Measurements from ENCODE around the gene IVD.

IVD gene

DNA sequence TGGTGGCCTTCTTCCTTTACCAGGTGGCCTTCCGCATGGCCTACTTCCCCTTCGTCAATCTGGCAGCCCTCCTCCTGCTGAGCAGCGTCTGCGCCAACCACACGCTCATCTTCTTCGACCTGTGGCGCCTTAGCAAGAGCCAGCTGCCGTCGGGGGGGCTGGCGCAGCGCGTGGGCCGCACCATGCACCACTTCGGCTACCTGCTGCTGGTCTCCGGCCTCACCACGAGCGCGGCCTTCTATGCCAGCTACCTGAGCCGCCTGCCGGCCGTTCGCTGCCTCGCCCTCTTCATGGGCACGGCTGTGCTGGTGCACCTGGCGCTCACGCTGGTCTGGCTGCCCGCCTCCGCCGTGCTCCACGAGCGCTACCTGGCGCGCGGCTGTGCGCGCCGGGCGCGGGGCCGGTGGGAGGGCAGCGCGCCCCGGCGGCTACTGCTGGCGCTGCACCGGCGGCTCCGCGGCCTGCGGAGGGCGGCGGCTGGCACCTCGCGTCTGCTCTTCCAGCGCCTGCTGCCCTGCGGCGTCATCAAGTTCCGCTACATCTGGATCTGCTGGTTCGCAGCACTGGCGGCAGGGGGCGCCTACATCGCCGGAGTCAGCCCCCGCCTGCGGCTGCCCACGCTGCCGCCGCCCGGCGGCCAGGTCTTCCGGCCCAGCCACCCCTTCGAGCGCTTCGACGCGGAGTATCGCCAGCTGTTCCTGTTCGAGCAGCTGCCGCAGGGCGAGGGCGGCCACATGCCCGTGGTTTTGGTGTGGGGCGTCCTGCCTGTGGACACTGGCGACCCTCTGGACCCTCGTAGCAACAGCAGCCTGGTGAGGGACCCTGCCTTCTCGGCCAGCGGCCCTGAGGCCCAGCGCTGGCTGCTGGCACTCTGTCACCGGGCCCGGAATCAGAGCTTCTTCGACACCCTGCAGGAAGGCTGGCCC, 37.6 kb upstream of the IVD start:
- Mint-ChIP-seq H3K4me3 (peak overlapping the region; percentile 86), H3K9me3 (no peaks in the 10 kb centered on the region), H3K27ac (peak overlapping the region; percentile 94), H3K36me3 (no peaks in the 10 kb centered on the region), H3K4me1 (peaks cover 45% of the 10 kb centered on the region)
- ATAC-seq = peak; percentile 93
- DNase-seq (ENCODE audit: low spot score in 2 of 2) = peak; percentile 84 to 91

DNA sequence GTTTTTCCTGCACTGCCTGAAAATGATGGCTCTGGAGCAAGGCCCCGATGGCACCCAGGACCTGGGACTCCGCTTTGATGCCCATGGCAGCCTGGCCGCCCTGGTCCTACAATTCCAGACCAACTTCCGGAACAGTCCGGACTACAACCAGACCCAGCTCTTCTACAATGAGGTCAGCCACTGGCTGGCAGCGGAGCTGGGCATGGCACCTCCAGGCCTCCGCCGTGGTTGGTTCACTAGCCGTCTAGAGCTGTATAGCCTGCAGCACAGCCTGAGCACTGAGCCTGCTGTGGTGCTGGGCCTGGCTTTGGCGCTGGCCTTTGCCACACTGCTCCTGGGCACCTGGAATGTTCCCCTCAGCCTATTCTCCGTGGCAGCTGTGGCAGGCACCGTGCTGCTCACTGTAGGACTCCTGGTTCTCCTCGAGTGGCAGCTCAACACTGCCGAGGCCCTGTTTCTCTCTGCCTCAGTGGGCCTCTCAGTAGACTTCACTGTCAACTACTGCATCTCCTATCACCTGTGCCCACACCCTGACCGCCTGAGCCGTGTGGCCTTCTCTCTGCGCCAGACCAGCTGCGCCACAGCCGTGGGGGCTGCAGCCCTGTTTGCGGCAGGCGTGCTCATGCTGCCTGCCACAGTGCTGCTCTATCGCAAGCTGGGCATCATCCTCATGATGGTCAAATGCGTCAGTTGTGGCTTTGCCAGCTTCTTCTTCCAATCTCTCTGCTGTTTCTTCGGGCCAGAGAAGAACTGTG, 36.7 kb upstream of the IVD start:
- Mint-ChIP-seq H3K4me1 (peaks cover 41% of the 10 kb centered on the region), H3K27ac (no peak overlapping the region), H3K36me3 (no peaks in the 10 kb centered on the region), H3K4me3 (peak overlapping the region; percentile 86), H3K9me3 (no peaks in the 10 kb centered on the region)
- DNase-seq (ENCODE audit: low spot score in 2 of 2) (no peak), ATAC-seq (no peak)

DNA sequence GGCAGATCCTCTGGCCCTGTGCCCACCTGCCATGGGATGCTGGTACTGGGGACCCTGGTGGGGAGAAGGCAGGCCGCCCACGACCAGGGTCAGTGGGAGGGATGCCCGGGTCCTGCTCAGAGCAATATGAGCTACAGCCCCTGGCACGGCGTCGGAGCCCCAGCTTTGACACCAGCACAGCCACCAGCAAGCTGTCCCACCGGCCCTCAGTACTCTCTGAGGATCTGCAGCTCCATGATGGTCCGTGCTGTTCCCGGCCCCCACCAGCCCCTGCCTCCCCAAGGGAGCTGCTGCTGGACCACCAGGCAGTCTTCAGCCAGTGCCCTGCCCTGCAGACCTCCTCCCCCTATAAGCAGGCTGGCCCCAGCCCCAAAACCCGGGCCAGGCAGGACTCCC, 36.1 kb upstream of the IVD start:
- ATAC-seq (no peak), DNase-seq (ENCODE audit: low spot score in 2 of 2) (no peak)
- no peak overlapping the region for H3K27ac Mint-ChIP-seq
- H3K9me3 Mint-ChIP-seq = no peaks in the 10 kb centered on the region
- H3K4me1 Mint-ChIP-seq = peaks cover 35% of the 10 kb centered on the region
- H3K4me3 Mint-ChIP-seq = peak overlapping the region; percentile 86
- H3K36me3 Mint-ChIP-seq = no peaks in the 10 kb centered on the region

DNA sequence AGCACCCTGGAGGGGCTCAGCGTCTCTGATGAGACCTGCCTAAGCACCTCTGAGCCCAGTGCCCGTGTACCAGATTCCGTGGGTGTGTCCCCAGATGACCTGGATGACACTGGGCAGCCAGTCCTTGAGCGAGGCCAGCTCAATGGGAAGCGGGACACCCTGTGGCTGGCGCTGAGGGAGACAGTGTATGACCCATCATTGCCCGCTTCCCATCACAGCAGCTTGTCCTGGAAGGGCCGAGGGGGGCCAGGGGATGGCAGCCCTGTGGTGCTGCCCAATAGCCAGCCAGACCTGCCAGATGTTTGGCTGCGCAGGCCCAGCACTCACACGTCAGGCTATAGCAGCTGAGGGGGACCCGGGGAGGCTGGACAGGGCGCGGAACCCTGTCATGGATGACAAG, 35.6 kb upstream of the IVD start:
- Mint-ChIP-seq H3K4me1 (peaks cover 35% of the 10 kb centered on the region), H3K27ac (no peak overlapping the region), H3K4me3 (no peak overlapping the region), H3K36me3 (no peaks in the 10 kb centered on the region), H3K9me3 (no peaks in the 10 kb centered on the region)
- DNase-seq (ENCODE audit: low spot score in 2 of 2) = no peak
- ATAC-seq = no peak

DNA sequence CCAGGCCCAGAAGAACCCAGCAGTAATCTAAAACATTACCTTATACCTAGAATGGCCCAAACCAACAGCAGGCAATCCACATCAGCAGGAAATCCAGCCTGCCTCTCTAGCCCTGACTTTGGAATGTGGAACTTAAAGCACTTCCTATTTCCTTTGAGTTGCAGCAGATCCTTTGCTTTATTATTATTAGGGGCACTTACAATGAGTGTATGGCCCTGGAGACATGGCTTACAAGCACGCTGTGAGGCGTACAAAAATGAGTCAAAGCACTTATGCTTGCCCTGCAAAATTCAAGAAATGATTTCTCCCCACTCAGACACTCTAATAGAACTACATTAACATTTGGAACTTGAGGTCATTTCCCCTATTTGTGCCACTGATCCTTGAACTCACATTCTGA, 32.6 kb upstream of the IVD start:
- ATAC-seq (no peak), DNase-seq (ENCODE audit: low spot score in 2 of 2) (no peak)
- Mint-ChIP-seq H3K9me3 (no peaks in the 10 kb centered on the region), H3K4me3 (no peak overlapping the region), H3K27ac (no peak overlapping the region), H3K36me3 (no peaks in the 10 kb centered on the region), H3K4me1 (peaks cover 7% of the 10 kb centered on the region)

DNA sequence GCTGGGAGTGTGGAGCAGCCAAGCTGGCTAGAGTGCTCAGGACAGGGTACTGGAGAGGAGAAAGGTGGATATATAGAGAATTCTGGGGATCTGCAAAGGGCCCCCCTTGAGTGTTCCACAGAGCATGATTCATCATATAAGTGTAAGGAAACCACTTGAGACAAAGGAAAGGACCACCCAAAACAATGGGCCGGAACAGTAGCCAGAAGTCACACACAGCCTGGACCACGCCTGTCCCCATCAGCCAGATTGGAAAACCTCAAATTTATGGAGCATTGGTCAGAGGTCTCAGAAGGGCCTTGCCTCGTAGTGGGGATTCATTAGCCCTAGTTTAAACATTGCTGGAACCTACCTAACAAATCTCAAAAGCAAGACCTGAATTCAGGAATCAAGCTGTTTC, 28.0 kb upstream of the IVD start:
- H3K9me3 Mint-ChIP-seq = no peaks in the 10 kb centered on the region
- no peak for ATAC-seq
- no peaks in the 10 kb centered on the region for H3K36me3 Mint-ChIP-seq
- peaks cover 3% of the 10 kb centered on the region for H3K4me1 Mint-ChIP-seq
- no peak for DNase-seq (ENCODE audit: low spot score in 2 of 2)
- H3K27ac Mint-ChIP-seq = no peak overlapping the region
- no peak overlapping the region for H3K4me3 Mint-ChIP-seq

- Mint-ChIP-seq H3K4me3 (no peak overlapping the region), H3K4me1 (peaks cover 13% of the 10 kb centered on the region), H3K27ac (no peak overlapping the region), H3K36me3 (no peaks in the 10 kb centered on the region), H3K9me3 (no peaks in the 10 kb centered on the region)
- no peak for ATAC-seq
- DNase-seq (ENCODE audit: low spot score in 2 of 2) = no peak
Observed at GRCh38 chr15:40379374-40379773, 26.2 kb upstream of the IVD start.

GRCh38 chr15:40379853-40380252, 25.7 kb upstream of the IVD start:
- H3K4me3 Mint-ChIP-seq = no peak overlapping the region
- no peak overlapping the region for H3K27ac Mint-ChIP-seq
- no peak for DNase-seq (ENCODE audit: low spot score in 2 of 2)
- H3K36me3 Mint-ChIP-seq = no peaks in the 10 kb centered on the region
- H3K4me1 Mint-ChIP-seq = peaks cover 13% of the 10 kb centered on the region
- ATAC-seq = no peak
- no peaks in the 10 kb centered on the region for H3K9me3 Mint-ChIP-seq

DNA sequence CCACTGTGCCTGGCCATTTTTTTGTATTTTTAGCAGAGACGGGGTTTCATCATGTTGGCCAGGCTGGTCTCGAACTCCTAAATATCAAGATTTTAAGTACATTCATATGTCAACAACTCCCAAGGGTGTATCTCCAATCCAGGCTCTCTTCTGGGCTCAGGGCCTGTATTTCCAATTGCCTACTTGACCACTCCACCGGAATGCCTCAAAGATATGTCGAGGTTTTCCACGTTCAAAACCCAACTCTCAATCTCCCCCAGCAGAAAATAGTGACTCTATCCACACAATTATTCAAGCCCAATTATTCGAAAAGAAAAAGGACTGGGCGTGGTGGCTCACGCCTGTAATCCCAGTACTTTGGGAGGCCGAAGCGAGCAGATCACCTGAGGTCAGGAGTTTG, 25.0 kb upstream of the IVD start:
- no peaks in the 10 kb centered on the region for H3K9me3 Mint-ChIP-seq
- H3K36me3 Mint-ChIP-seq = peaks cover 7% of the 10 kb centered on the region
- H3K27ac Mint-ChIP-seq = no peak overlapping the region
- ATAC-seq (no peak), DNase-seq (ENCODE audit: low spot score in 2 of 2) (no peak)
- peaks cover 13% of the 10 kb centered on the region for H3K4me1 Mint-ChIP-seq
- no peak overlapping the region for H3K4me3 Mint-ChIP-seq

DNA sequence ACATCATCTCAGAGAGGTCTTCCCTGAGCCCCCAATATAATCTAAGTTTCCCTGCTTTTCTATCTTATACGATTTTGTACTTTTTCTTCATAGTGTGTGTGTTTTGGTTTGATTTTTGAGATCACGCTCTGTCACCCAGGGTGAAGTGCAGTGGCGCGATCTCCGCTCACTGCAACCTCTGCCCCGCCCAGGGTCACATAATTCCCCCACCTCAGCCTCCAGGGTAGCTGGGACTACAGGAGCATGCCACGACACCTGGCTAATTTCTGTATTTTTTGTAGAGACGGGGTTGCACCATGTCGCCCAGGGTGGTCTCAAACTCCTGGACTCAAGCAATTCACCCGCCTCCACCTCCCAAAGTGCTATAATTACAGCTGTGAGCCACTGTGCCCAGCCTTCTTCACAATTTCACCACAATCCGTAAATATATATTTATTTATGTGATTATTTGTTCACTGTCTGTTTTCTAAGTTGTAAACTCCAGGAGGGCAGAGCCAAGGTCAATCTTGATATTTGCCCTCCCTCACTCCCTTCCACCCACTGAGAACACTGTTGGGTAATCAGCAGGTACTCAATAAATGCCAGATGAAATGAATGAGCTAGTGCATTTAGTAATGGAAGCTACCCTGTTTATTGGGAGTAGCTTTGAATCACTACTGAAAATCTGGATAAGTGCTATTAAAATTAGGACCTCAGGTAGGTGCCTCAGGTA, 23.6 kb upstream of the IVD start:
- ATAC-seq (no peak), DNase-seq (ENCODE audit: low spot score in 2 of 2) (no peak)
- H3K27ac Mint-ChIP-seq = peak overlapping the region; percentile 95
- H3K4me3 Mint-ChIP-seq = peak overlapping the region; percentile 95
- H3K4me1 Mint-ChIP-seq = peaks cover 13% of the 10 kb centered on the region
- H3K9me3 Mint-ChIP-seq = no peaks in the 10 kb centered on the region
- peaks cover 7% of the 10 kb centered on the region for H3K36me3 Mint-ChIP-seq

- DNase-seq (ENCODE audit: low spot score in 2 of 2) = peak; percentile 84 to 95
- H3K4me3 Mint-ChIP-seq = peak within 1 kb of the TSS; percentile 95
- H3K9me3 Mint-ChIP-seq = no peaks in the 10 kb centered on the region
- ATAC-seq = peak; percentile 99
- peak within 1 kb of the TSS; percentile 95 for H3K27ac Mint-ChIP-seq
- H3K4me1 Mint-ChIP-seq = peaks cover 13% of the 10 kb centered on the region
- peaks cover 15% of the 10 kb centered on the region for H3K36me3 Mint-ChIP-seq
Observed at GRCh38 chr15:40382580-40383456, 22.8 kb upstream of the IVD start, which contains the start of gene KNSTRN. KNSTRN (plus strand) TSS chr15:40382721; CDS start chr15:40382836, 115 bp downstream.

DNA sequence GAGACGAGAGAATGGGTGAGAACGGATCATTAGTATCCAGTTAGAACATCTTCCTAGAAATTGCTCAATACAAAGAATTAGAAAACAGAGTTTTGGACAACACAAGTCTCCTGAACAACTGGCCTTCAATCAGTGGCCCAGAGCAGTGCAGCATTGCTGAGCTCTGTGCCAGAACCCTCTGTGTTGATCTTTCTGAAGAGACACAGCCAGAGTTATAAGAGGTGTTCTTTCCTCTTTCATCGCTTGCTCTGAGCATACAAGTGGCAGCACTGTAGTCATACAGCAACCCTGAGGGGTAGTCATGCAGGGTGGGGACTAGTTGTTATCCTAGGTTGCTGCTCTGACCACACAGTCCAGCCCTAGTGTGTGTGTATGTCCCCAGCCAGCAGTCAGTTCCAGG, 19.1 kb upstream of the IVD start:
- Mint-ChIP-seq H3K36me3 (peaks cover 52% of the 10 kb centered on the region), H3K9me3 (no peaks in the 10 kb centered on the region), H3K4me1 (peaks cover 13% of the 10 kb centered on the region), H3K4me3 (no peak overlapping the region), H3K27ac (no peak overlapping the region)
- DNase-seq (ENCODE audit: low spot score in 2 of 2) = no peak
- no peak for ATAC-seq

DNA sequence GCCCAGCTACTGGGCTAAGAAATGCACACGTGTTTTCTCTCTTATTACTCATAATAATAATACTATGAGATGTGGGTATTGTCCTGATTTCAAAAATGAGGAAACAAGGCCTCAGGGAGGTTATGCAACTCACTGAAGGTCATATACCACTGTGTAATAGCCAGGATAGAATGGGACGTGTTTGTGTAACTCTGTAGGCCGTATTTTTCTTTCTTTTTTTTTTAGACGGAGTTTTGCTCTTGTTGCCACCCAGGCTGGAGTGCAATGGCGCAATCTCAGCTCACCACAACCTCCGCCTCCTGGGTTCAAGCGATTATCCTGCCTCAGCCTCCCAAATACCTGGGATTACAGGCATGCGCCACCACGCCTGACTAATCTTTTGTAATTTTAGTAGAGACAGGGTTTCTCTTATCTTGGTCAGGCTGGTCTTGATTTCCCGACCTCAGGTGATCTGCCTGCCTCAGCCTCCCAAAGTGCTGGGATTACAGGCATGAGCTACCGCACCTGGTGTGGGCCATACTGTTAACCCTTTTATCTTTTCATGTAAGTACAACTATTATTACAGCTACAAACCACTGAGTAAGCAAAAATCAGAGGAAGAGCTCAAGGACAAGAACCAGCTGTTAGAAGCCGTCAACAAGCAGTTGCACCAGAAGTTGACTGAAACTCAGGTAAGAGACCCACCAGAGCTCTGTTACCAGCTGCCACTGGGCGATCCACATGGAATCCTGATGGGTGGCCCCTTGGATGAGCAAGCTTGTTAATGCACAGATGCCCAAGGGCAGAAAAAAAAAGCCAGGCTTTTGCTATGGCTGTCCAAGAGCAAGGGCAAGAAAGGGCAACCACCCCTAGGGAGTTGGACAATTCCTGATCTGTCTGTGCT, 16.4 kb upstream of the IVD start:
- H3K4me3 Mint-ChIP-seq = no peak overlapping the region
- no peak overlapping the region for H3K27ac Mint-ChIP-seq
- H3K9me3 Mint-ChIP-seq = no peaks in the 10 kb centered on the region
- no peak for ATAC-seq
- no peaks in the 10 kb centered on the region for H3K4me1 Mint-ChIP-seq
- no peak for DNase-seq (ENCODE audit: low spot score in 2 of 2)
- H3K36me3 Mint-ChIP-seq = peaks cover 79% of the 10 kb centered on the region

Measured in stimulated activated effector memory CD8-positive, alpha-beta T cell treated with anti-CD3 and anti-CD28 coated beads, Interleukin-12 subunit alpha, Interleukin-12 subunit beta, amount 100 ng/mL, for 72 hours (primary cell).